LNCaP clone FGC (cell line): ENCODE data around the gene LY6G6F.

ENCODE experiments used
- DNase-seq: peaks from one replicate; pipeline ENCODE4 v3.0.0-alpha.2; 2011; ENCODE audit warnings: low read depth
- H3K4me3 ChIP-seq: 2 replicates; pipeline ENCODE4 v1.5.1; 2011; ENCODE audit warnings: mild to moderate bottlenecking, low read depth, low read length, control low read depth
- CTCF ChIP-seq: IDR thresholded peaks from 2 replicates; pipeline ENCODE4 v1.5.1; 2012; ENCODE audit warnings: mild to moderate bottlenecking; ENCODE audit not compliant: control insufficient read depth, insufficient read depth; ENCODE audit errors: extremely low read depth

The LY6G6F gene

GRCh38 chr6:31661262-31662123 is 45.2 kb upstream of the LY6G6F start:
- no peak for TF ChIP-seq CTCF
- no peak for DNase-seq
- H3K4me3 ChIP-seq, result peak overlapping the region; percentile 81

GRCh38 chr6:31662124-31662723 is 44.4 kb upstream of the LY6G6F start:
- DNase-seq, result no peak
- no peak overlapping the region for H3K4me3 ChIP-seq
- TF ChIP-seq CTCF, result no peak

GRCh38 chr6:31663126-31663960 is 43.3 kb upstream of the LY6G6F start:
- H3K4me3 ChIP-seq, result no peak overlapping the region
- DNase-seq, result no peak
- TF ChIP-seq CTCF, result no peak

- peak overlapping the region; percentile 76 for H3K4me3 ChIP-seq
- DNase-seq, result no peak
- no peak for TF ChIP-seq CTCF
These were observed 42.5 kb upstream of the LY6G6F start for GRCh38 chr6:31663961-31664789.

GRCh38 chr6:31664790-31665500 is 41.7 kb upstream of the LY6G6F start, which contains the start of gene GPANK1:
TSS of gene GPANK1 (minus strand) at chr6:31664997. CDS start at chr6:31664478, 519 bp downstream.
- H3K4me3 ChIP-seq, result peak within 1 kb of the TSS; percentile 76
- DNase-seq, result peak; percentile 88
- TF ChIP-seq CTCF, result no peak
